Mononuclear cell (primary cell): ENCODE data around the gene CA14. TPM values are rescaled to one million over a fixed set of nuclear protein-coding genes. Genes with fewer than 3 reads are reported as not detected.

Experiments
- H3K27me3 ChIP-seq: 2 replicates; pipeline ENCODE4 v1.6.0; 2011; ENCODE audit warnings: low read length, control low read depth; ENCODE audit not compliant: insufficient read depth
- H3K4me1 ChIP-seq: 2 replicates; pipeline ENCODE4 v1.5.1; 2011; ENCODE audit warnings: mild to moderate bottlenecking, low read length, control low read depth; ENCODE audit not compliant: insufficient read depth
- H3K4me3 ChIP-seq: 2 replicates; pipeline ENCODE4 v1.5.1; 2011; ENCODE audit warnings: mild to moderate bottlenecking, low read length, moderate library complexity
- H3K9me3 ChIP-seq: 2 replicates; pipeline ENCODE4 v1.5.1; 2011; ENCODE audit warnings: low read depth, mild to moderate bottlenecking, control low read depth, low read length
- total RNA-seq: library from RNA; depleted of rRNA; stranded (reverse); fragments of >200 nt; gene quantifications from one replicate; pipeline ENCODE4 v1.2.3, GENCODE V29; 2012

Gene CA14
- total RNA-seq, 1 donor: not detected

DNA sequence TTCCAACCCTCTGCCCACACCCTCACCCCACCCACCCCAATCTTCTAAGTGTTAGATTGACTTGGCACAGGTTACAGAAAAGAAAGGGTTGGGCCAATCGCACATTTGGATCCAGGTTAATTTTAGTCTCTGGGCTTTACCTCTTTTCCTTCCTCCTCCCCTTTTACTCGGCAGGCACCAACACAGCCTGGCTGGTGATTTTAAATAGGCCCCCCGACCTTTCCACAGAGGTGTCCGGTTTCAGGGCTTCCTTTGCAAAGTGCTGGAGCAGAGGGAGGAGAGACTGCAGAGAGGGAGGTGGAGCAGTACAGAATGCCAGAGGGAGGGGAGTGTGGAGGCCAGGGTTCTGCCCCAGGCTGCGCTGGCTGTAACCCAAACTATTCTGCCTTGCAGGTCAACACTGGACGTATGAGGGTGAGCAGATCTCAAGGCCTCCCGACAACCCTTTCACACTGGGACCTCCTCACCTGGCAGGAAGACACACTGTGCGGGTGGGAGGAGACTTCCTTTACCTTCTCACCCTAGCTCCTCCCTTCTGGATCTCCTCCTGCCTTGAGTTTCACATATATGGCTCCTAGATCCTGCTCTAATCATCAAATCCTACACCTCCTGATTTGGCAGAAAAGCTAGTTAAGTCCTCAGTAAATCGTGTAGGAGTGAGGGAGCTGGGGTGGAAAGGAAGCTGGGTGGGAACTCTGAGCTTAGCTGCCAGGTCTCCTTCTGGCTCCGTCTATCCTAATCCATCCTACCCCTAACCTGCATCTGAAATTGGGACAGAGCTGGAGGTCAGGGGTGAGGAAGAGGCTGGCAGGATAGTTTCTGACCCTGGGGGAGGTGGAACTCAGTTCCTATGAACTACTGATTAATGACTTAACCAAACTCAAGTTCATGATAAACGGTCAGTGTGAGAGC, 2.4 kb downstream of the CA14 start:
- Histone ChIP-seq H3K9me3 (no peaks in the 10 kb centered on the region), H3K4me3 (no peak overlapping the region), H3K4me1 (peaks cover 20% of the 10 kb centered on the region), H3K27me3 (peaks cover 36% of the 10 kb centered on the region)

DNA sequence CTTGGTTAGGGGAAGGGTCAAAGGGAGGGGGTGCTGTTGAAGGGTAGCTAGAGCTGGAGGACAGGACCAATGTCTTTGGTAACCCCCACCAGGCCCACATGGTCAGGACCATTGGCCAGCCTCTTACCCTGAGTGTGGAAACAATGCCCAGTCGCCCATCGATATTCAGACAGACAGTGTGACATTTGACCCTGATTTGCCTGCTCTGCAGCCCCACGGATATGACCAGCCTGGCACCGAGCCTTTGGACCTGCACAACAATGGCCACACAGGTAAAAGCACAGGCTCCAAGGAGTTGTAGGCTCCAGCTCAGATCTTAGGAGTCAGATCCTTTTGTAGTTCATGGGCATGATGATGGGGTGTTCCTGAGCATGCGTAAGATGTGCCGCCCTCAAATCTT, 3.8 kb downstream of the CA14 start:
- Histone ChIP-seq H3K4me3 (no peak overlapping the region), H3K9me3 (no peaks in the 10 kb centered on the region), H3K27me3 (peaks cover 31% of the 10 kb centered on the region), H3K4me1 (peaks cover 9% of the 10 kb centered on the region)

GRCh38 chr1:150262388-150263320, 5.1 kb downstream of the CA14 start:
- H3K27me3 ChIP-seq: peaks cover 18% of the 10 kb centered on the region

DNA sequence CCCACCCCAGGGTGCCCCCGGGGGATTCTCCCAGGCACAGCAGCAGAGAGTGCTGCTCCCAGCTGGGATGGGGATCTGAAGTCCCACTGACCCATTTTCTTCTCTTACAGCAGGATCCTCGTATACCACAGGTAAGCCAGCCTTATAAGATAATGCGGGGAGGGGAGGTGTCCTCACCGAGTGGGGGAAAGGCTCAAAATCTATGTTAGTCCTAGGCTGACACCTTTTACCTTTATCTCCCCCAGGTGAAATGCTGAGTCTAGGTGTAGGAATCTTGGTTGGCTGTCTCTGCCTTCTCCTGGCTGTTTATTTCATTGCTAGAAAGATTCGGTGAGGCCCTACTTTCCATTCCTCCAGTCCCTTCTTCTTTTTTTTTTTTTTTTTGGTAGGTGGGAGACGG, 6.0 kb downstream of the CA14 start:
- peaks cover 16% of the 10 kb centered on the region for H3K4me1 ChIP-seq
- H3K4me3 ChIP-seq: no peak overlapping the region
- peaks cover 10% of the 10 kb centered on the region for H3K27me3 ChIP-seq
- no peaks in the 10 kb centered on the region for H3K9me3 ChIP-seq

More at GRCh38 chr1:150262388-150263320, 5.1 kb downstream of the CA14 start:
- Histone ChIP-seq H3K4me3 (no peak overlapping the region), H3K9me3 (no peaks in the 10 kb centered on the region), H3K4me1 (peaks cover 8% of the 10 kb centered on the region)

- H3K9me3 ChIP-seq: no peaks in the 10 kb centered on the region
- H3K4me3 ChIP-seq: peak overlapping the region; percentile 74
- H3K27me3 ChIP-seq: no peaks in the 10 kb centered on the region
- peaks cover 33% of the 10 kb centered on the region for H3K4me1 ChIP-seq
Measured at GRCh38 chr1:150267896-150268295, 10.3 kb downstream of the CA14 start.

DNA sequence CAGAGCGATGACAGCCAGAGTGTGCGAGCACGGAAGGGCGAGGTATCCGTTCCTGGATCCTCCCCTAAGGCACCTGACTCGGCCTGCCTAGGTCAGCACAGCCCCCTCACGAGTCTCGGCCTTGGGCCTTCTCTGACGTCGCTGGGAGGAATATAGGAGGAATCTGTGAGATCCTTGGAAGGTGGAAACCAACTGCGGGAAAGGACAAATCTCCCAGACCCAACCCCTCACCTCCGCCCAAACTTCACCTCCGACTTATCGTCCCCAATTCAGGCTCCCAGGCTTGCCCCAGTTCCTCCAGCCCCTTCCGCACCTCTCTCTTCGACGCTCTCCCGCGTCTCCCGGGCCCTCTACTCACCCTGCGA, 10.7 kb downstream of the CA14 start:
- Histone ChIP-seq H3K27me3 (no peaks in the 10 kb centered on the region), H3K4me1 (peaks cover 36% of the 10 kb centered on the region), H3K4me3 (peak overlapping the region; percentile 74), H3K9me3 (no peaks in the 10 kb centered on the region)

DNA sequence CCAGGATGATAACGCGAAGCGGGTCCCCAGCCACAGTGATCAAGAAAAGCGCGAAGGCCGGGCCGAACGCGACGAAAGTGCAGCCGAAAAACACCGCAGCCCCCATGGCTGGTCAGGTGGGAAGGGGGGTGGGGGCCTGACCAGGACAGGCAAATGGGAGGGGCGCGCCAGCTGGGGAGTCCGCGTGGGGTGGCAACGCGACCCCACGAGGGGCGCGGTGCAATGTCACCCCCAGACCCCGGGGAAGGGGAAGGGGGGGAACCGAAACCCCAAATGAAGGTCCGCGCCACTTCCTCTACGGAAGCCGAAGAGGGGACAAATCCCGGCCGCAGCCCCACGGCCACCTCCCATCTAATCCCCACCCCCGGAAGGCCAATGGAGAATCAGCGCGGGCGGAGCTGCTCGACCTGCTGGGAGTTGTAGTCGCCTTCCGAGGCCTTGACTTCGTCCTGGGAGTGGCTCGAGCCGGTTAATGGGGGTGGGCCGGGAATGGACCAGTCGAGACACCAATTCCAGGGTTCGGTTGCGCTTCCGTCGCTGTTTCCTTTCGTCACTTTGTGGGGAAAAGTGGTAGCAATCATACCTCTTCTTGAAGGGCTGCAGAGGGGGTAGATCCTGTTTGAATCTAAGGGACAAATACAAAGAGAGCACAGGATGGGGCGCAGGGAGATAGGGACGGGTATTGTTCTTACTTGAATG, 11.3 kb downstream of the CA14 start, which contains the start of gene APH1A:
Gene APH1A, minus strand, starts transcription at position 312 of the 699 bp plus-strand sequence. Its CDS starts 206 bp downstream, at position 106.
- H3K4me1 ChIP-seq: peaks cover 39% of the 10 kb centered on the region
- no peaks in the 10 kb centered on the region for H3K27me3 ChIP-seq
- peak within 1 kb of the TSS; percentile 74 for H3K4me3 ChIP-seq
- no peaks in the 10 kb centered on the region for H3K9me3 ChIP-seq

DNA sequence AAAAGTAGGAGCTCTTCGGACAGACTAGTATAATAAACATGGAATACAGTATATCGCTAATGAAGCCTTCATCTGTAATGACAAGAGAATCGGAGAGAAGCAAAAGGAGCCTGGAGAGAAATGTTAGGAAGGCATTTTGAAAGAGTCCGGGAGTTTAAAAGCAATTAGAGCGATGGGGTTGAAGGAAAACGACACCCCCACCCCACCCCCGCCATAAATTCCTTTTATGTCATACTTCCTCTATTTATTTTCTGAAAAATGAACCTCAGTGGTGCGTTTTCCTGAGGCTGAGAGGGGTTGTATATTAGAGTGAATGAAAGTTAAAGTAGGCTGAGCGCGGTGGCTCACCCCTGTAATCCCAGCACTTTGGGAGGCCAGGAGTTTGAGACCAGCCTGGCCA, 11.9 kb downstream of the CA14 start:
- no peaks in the 10 kb centered on the region for H3K9me3 ChIP-seq
- H3K4me1 ChIP-seq: peaks cover 40% of the 10 kb centered on the region
- H3K27me3 ChIP-seq: no peaks in the 10 kb centered on the region
- H3K4me3 ChIP-seq: peak overlapping the region; percentile 74

GRCh38 chr1:150271291-150271959, 13.9 kb downstream of the CA14 start:
- no peak overlapping the region for H3K4me3 ChIP-seq
- H3K9me3 ChIP-seq: no peaks in the 10 kb centered on the region
- H3K4me1 ChIP-seq: peaks cover 40% of the 10 kb centered on the region
- no peaks in the 10 kb centered on the region for H3K27me3 ChIP-seq

- peaks cover 25% of the 10 kb centered on the region for H3K4me1 ChIP-seq
- H3K27me3 ChIP-seq: no peaks in the 10 kb centered on the region
- H3K4me3 ChIP-seq: no peak overlapping the region
- no peaks in the 10 kb centered on the region for H3K9me3 ChIP-seq
Measured at GRCh38 chr1:150273311-150273710, 15.7 kb downstream of the CA14 start.

GRCh38 chr1:150280138-150280707, 22.6 kb downstream of the CA14 start:
- Histone ChIP-seq H3K4me3 (no peak overlapping the region), H3K9me3 (no peaks in the 10 kb centered on the region), H3K27me3 (peaks cover 24% of the 10 kb centered on the region), H3K4me1 (peaks cover 21% of the 10 kb centered on the region)

DNA sequence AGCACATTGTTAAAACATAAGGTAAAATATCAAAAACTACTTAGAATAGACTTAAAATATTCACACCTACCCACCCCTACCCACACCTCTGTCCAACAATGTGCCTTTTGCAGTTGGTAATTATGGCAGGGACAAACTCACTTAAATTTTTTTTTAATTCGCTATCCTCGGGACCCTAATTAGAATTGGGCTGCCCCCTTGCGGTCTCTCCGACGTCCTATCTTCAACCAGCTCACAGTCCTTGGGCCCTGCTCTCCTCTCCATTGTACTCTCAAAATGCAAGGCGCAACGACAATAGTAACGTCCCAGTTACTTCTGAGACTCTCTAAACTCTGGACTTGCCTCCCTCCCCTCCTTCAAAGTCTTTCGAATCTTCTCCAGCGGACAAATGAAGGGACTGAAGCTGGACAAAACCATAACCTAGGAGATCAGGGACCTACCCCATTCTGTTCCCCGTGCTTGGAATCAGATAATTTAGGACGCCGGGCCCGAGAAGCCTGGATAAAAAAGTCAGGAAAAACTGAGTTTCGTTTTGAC, 23.7 kb downstream of the CA14 start:
- Histone ChIP-seq H3K4me1 (peaks cover 21% of the 10 kb centered on the region), H3K27me3 (peaks cover 24% of the 10 kb centered on the region), H3K9me3 (no peaks in the 10 kb centered on the region), H3K4me3 (peak overlapping the region; percentile 27)

DNA sequence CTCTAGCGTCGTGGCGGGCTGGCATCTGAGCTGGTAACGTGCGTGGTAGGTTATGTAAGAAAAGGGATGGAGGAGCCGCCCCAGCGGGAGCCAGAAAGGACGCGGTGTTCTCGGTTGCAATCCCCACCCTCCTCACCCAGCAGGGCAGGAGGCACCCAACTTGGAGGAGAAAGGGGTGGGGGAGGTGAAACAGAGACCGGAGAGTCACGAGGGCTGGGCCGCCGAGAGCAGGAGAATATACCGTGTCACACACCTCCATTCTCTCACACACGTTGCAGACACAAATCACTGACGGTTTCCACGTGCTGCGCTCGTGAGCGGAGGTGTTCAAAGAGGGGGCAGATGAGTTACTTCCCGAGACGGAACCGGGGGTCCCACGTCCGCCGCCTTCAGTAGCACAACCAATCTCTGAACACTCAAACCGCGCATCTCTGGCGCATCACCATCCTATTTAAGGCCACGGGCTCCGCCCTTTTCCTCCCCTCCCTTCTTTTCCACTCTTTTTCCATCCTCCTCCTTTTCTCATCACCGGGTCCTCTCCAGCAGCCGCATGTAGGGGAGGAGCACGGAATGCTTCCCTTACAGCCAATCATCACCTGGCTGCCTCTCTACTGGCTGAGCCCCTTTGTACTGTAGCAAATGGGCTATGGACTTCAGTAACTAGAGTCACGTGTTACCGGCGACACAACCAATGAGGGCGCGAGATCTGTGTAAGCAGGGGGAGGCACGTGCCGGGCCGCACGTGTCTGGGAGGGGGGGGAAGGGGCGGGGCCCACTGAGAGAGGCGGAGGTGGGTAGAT, 24.4 kb downstream of the CA14 start, which contains the start of gene CIART:
Gene CIART, plus strand, starts transcription at position 797 of the 800 bp plus-strand sequence. CDS start 714 bp downstream, outside the sequence.
- H3K9me3 ChIP-seq: no peaks in the 10 kb centered on the region
- H3K4me1 ChIP-seq: peaks cover 21% of the 10 kb centered on the region
- peaks cover 24% of the 10 kb centered on the region for H3K27me3 ChIP-seq
- H3K4me3 ChIP-seq: peak within 1 kb of the TSS; percentile 27
